ENCODE results near the gene CPEB2. TPM values are rescaled to one million over a fixed set of nuclear protein-coding genes. Genes with fewer than 3 reads are reported as not detected.

Gene CPEB2
- total RNA-seq, 1 experiment from 2014 or later, result 3.3 TPM

- no peak for TF ChIP-seq MXD4 (CRISPR knock-in tag; IDR thresholded peaks at IDR 0.05; ENCODE audit: borderline replicate concordance)
- no peak for TF ChIP-seq ZBTB21 (CRISPR knock-in tag; IDR thresholded peaks at IDR 0.05; ENCODE audit: borderline replicate concordance)
- TF ChIP-seq PREB (CRISPR knock-in tag; IDR thresholded peaks at IDR 0.05; ENCODE audit: borderline replicate concordance), result no peak
- no peak for TF ChIP-seq GRHL2 (CRISPR knock-in tag; IDR thresholded peaks at IDR 0.05; ENCODE audit: insufficient replicate concordance, severe bottlenecking)
- TF ChIP-seq ZNF317 (CRISPR knock-in tag; IDR thresholded peaks at IDR 0.05; ENCODE audit: borderline replicate concordance, low read depth), result no peak
- no peak for TF ChIP-seq MAX (CRISPR knock-in tag; IDR thresholded peaks at IDR 0.05)
- TF ChIP-seq E2F5 (CRISPR knock-in tag; IDR thresholded peaks at IDR 0.05), result no peak
- TF ChIP-seq KAT7 (CRISPR knock-in tag; IDR thresholded peaks at IDR 0.05; ENCODE audit: borderline replicate concordance), result no peak
- no peak for TF ChIP-seq ZNF219 (CRISPR knock-in tag; IDR thresholded peaks at IDR 0.05; ENCODE audit: borderline replicate concordance)
- TF ChIP-seq FOXP4 (CRISPR knock-in tag; IDR thresholded peaks at IDR 0.05), result no peak
- no peak for TF ChIP-seq IRF2 (CRISPR knock-in tag; IDR thresholded peaks at IDR 0.05; ENCODE audit: borderline replicate concordance, low read depth)
- TF ChIP-seq FOXP1 (CRISPR knock-in tag; IDR thresholded peaks at IDR 0.05; ENCODE audit: borderline replicate concordance), result no peak
- no peak for TF ChIP-seq TCF7 (CRISPR knock-in tag; IDR thresholded peaks at IDR 0.05; ENCODE audit: low read depth)
- Mint-ChIP-seq H3K36me3 (no peaks in the 10 kb centered on the region), H3K4me3 (peak overlapping the region; percentile 27; the same call in 1 of the 2 replicates), H3K4me1 (peaks cover 46% of the 10 kb centered on the region), H3K9me3 (no peaks in the 10 kb centered on the region), H3K27me3 (ENCODE audit: low read depth) (peaks cover 26% of the 10 kb centered on the region), H3K27ac (no peak overlapping the region)
- DNase-seq (ENCODE audit: low spot score) (no peak), ATAC-seq (no peak)
- ChIA-PET CTCF (no interaction called here), POLR2A (no interaction called here)
Observed at GRCh38 chr4:15006416-15007024, 4.2 kb downstream of the CPEB2 start.

- H3K27ac Mint-ChIP-seq, result no peak overlapping the region
- peaks cover 46% of the 10 kb centered on the region for H3K4me1 Mint-ChIP-seq
- ChIA-PET POLR2A (no interaction called here), CTCF (no interaction called here)
- ATAC-seq, result no peak
- DNase-seq (ENCODE audit: low spot score), result no peak
- no peaks in the 10 kb centered on the region for H3K9me3 Mint-ChIP-seq
- peak overlapping the region; percentile 35 for H3K4me3 Mint-ChIP-seq
- no peaks in the 10 kb centered on the region for H3K36me3 Mint-ChIP-seq
- H3K27me3 Mint-ChIP-seq (ENCODE audit: low read depth), result peaks cover 26% of the 10 kb centered on the region
- TF ChIP-seq GABPB1 (CRISPR knock-in tag; IDR thresholded peaks at IDR 0.05), result no peak
- TF ChIP-seq AFF4 (CRISPR knock-in tag; IDR thresholded peaks at IDR 0.05; ENCODE audit: borderline replicate concordance), result no peak
- TF ChIP-seq ATF1 (CRISPR knock-in tag; IDR thresholded peaks at IDR 0.05), result no peak
- TF ChIP-seq ZNF263 (CRISPR knock-in tag; IDR thresholded peaks at IDR 0.05; ENCODE audit: low read depth), result no peak
- no peak for TF ChIP-seq ZMAT4 (CRISPR knock-in tag; IDR thresholded peaks at IDR 0.05)
- no peak for TF ChIP-seq ZBTB43 (CRISPR knock-in tag; IDR thresholded peaks at IDR 0.05)
- no peak for TF ChIP-seq E2F1 (CRISPR knock-in tag; IDR thresholded peaks at IDR 0.05)
- no peak for TF ChIP-seq FOXP1 (CRISPR knock-in tag; IDR thresholded peaks at IDR 0.05; ENCODE audit: borderline replicate concordance)
- no peak for TF ChIP-seq KAT7 (CRISPR knock-in tag; IDR thresholded peaks at IDR 0.05; ENCODE audit: borderline replicate concordance)
- no peak for TF ChIP-seq HMGA2 (CRISPR knock-in tag; IDR thresholded peaks at IDR 0.05)
- TF ChIP-seq GRHL2 (CRISPR knock-in tag; IDR thresholded peaks at IDR 0.05; ENCODE audit: insufficient replicate concordance, severe bottlenecking), result no peak
Observed at GRCh38 chr4:15007201-15007600, 4.9 kb downstream of the CPEB2 start.
